Measurements from ENCODE around the gene LYST. TPM values are rescaled to one million over a fixed set of nuclear protein-coding genes. Genes with fewer than 3 reads are reported as not detected.

The LYST gene
- polyA plus RNA-seq, 1 of the 3 experiments (the other 2 are of a cell fraction) = 3.9 TPM

DNA sequence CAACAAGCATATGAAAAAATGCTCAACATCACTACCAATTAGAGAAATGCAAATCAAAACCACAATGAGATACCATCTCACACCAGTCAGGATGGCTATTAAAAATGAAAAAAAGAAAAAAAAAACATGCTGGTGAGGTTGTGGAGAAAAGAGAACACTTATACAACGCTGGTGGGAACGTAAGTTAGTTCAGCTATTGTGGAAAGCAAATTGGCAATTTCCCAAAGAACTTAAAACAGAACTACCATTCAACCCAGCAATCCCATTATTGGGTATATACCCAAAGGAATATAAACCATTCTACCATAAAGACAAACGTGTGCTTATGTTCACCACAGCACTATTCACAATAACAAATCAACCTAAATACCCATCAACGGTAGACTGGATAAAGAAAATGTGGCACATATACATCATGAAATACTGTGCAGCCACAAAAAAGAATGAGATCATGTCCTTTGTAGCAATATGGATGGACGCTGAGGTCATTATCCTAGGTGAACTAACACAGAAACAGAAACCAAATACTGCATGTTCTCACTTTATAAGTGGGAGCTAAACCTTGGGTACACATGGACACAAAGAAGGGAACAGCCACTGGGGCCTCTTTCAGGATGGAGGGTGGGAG, 49.5 kb downstream of the LYST start:
- H3K9me3 ChIP-seq = no peaks in the 10 kb centered on the region
- ChIA-PET POLR2A (no interaction called here), CTCF (interaction anchor here (0.8 kb wide), 1 partner anchor 33 kb away, joined by 3 read pairs; no protein-coding TSS in a partner anchor)
- no peak overlapping the region for H3K4me3 ChIP-seq (ENCODE audit: low read depth in 2 of 2, low read length in 1 of 2)
- H3K36me3 ChIP-seq (replicated peaks in 1 of 2; ENCODE audit: control insufficient read depth in 1 of 2, insufficient read depth in 2 of 2, low read length in 1 of 2) = no peaks in the 10 kb centered on the region
- H2AFZ ChIP-seq (ENCODE audit: low read depth) = no peak overlapping the region
- H3F3A ChIP-seq (replicated peaks; ENCODE audit: insufficient read depth) = no peaks in the 10 kb centered on the region
- H3K27me3 ChIP-seq (ENCODE audit: insufficient read depth) = no peaks in the 10 kb centered on the region
- H3K79me2 ChIP-seq (ENCODE audit: insufficient read depth) = no peaks in the 10 kb centered on the region
- H3K4me1 ChIP-seq (ENCODE audit: control insufficient read depth in 1 of 2, insufficient read depth in 2 of 2, low read depth in 1 of 2, low read length in 1 of 2) = peaks cover 3% of the 10 kb centered on the region in 2 experiments; a peak in 2 of 4 replicates
- DNase-seq = no peak
- TF ChIP-seq PBX3 (IDR thresholded peaks at IDR 0.05) (no peak), NRF1 (IDR thresholded peaks at IDR 0.05; ENCODE audit: low read depth, low read length) (no peak), EZH2phosphoT487 (IDR thresholded peaks at IDR 0.05; ENCODE audit: borderline replicate concordance, low read depth) (no peak)
- H3K4me2 ChIP-seq = no peak overlapping the region
- H4K20me1 ChIP-seq (ENCODE audit: insufficient read depth) = no peaks in the 10 kb centered on the region
- 93% methylated on average over 5 of the region's 5 CpGs for WGBS (ENCODE audit: low lambda C conversion rate)
- H3K27ac ChIP-seq (ENCODE audit: low read depth in 2 of 2, low read length in 1 of 2) = no peak overlapping the region
- no peaks in the 10 kb centered on the region for H3K9me2 ChIP-seq
- no peak overlapping the region for H3K9ac ChIP-seq

DNA sequence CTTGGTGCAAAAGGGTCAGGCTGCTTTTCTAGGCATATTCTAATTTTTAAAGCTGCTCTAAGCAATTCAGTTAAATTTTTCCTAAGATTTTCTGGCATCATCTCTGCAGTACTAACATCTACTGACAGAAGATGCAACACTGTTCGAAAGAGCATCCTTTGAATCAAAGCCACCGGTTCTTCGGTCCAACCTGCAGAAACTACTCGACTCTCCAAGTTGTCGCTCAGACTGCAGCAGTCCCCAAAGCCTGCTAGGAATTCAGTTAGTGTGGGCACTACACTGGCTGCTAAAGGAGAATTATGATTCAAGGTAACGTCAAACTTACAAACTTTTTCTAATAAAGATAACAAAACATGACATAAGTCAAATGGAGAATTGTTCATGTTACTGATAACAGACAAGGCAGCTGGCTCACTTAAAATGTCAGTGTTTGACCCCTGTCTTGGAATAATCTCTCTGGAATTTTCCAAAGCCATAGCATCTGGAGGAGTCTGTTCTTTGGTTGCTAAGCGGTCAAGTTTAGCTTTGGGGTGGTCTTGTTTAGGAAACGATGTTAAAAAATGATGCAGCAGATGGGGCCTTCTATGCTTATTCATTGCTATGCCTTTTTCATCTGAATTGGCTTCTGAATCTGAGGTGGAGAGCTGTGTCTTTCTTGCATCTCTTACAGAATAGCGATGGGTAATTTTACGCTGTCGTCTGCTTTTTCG, 56.9 kb downstream of the LYST start:
- Histone ChIP-seq H3K4me2 (no peak overlapping the region), H3K27ac (ENCODE audit: low read depth in 2 of 2, low read length in 1 of 2) (no peak overlapping the region), H3K9ac (no peak overlapping the region), H3K9me3 (no peaks in the 10 kb centered on the region), H2AFZ (ENCODE audit: low read depth) (no peak overlapping the region), H3K79me2 (ENCODE audit: insufficient read depth) (no peaks in the 10 kb centered on the region), H3F3A (replicated peaks; ENCODE audit: insufficient read depth) (no peaks in the 10 kb centered on the region), H3K9me2 (no peaks in the 10 kb centered on the region), H3K4me1 (ENCODE audit: control insufficient read depth in 1 of 2, insufficient read depth in 2 of 2, low read depth in 1 of 2, low read length in 1 of 2) (no peaks in the 10 kb centered on the region; a peak in 2 of 4 replicates), H4K20me1 (ENCODE audit: insufficient read depth) (no peaks in the 10 kb centered on the region), H3K27me3 (ENCODE audit: insufficient read depth) (no peaks in the 10 kb centered on the region), H3K4me3 (ENCODE audit: low read depth in 2 of 2, low read length in 1 of 2) (no peak overlapping the region), H3K36me3 (replicated peaks in 1 of 2; ENCODE audit: control insufficient read depth in 1 of 2, insufficient read depth in 2 of 2, low read length in 1 of 2) (peaks cover 3 to 7% of the 10 kb centered on the region in 2 experiments)
- DNase-seq = no peak
- ChIA-PET CTCF (interaction anchor here (1.2 kb wide), 1 partner anchor 33 kb away, joined by 6 read pairs; no protein-coding TSS in a partner anchor), POLR2A (no interaction called here)
- TF ChIP-seq, protein P1, sequence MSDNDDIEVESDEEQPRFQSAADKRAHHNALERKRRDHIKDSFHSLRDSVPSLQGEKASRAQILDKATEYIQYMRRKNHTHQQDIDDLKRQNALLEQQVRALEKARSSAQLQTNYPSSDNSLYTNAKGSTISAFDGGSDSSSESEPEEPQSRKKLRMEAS (IDR thresholded peaks at IDR 0.05; ENCODE audit: low read depth) = no peak
- TF ChIP-seq JUND (IDR thresholded peaks at IDR 0.05) (no peak), RCOR1 (IDR thresholded peaks at IDR 0.05; ENCODE audit: low read length) (no peak), TEAD4 (IDR thresholded peaks at IDR 0.05; ENCODE audit: borderline replicate concordance, insufficient read depth) (no peak), SMC3 (IDR thresholded peaks at IDR 0.05; ENCODE audit: low read depth, low read length) (no peak), RAD21 (IDR thresholded peaks at IDR 0.05; ENCODE audit: low read length) (no peak), MXI1 (IDR thresholded peaks at IDR 0.05; ENCODE audit: low read depth, low read length) (no peak), MEF2A (IDR thresholded peaks at IDR 0.05; ENCODE audit: borderline replicate concordance, low read depth) (no peak), RFX5 (IDR thresholded peaks at IDR 0.05; ENCODE audit: low read length) (no peak), PBX3 (IDR thresholded peaks at IDR 0.05) (no peak), IRF3 (IDR thresholded peaks at IDR 0.05; ENCODE audit: low read depth, low read length) (no peak)
- TF ChIP-seq, protein P2, sequence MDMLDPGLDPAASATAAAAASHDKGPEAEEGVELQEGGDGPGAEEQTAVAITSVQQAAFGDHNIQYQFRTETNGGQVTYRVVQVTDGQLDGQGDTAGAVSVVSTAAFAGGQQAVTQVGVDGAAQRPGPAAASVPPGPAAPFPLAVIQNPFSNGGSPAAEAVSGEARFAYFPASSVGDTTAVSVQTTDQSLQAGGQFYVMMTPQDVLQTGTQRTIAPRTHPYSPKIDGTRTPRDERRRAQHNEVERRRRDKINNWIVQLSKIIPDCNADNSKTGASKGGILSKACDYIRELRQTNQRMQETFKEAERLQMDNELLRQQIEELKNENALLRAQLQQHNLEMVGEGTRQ (IDR thresholded peaks at IDR 0.05; ENCODE audit: borderline replicate concordance, low read depth, low read length) = no peak
- WGBS (ENCODE audit: low lambda C conversion rate) = 90% methylated on average over 12 of the region's 12 CpGs
